HepG2 (cell line): ENCODE results near the gene STARD13. TPM values are rescaled to one million over a fixed set of nuclear protein-coding genes. Genes with fewer than 3 reads are reported as not detected.

Experiments
- CSRNP1 ChIP-seq: sonication (generic); formaldehyde crosslinking; IDR thresholded peaks from 2 replicates; pipeline ENCODE4 v1.8.1; 2023; ENCODE audit warnings: mild to moderate bottlenecking, missing genetic modification reagents
- DPF2 ChIP-seq: sonication (generic); formaldehyde crosslinking; IDR thresholded peaks from 2 replicates; pipeline ENCODE4 v1.4.0; 2020; ENCODE audit warnings: mild to moderate bottlenecking, low read depth, missing genetic modification reagents, borderline replicate concordance
- GFI1 ChIP-seq: sonication (generic); formaldehyde crosslinking; IDR thresholded peaks from 2 replicates; pipeline ENCODE4 v1.5.0; 2020; ENCODE audit warnings: missing genetic modification reagents, mild to moderate bottlenecking, borderline replicate concordance
- KDM1A ChIP-seq: IDR thresholded peaks from 2 replicates; pipeline ENCODE4 v1.6.1; 2016; ENCODE audit warnings: missing compliant biosample characterization
- KLF16 ChIP-seq, 2 experiments: sonication (generic) in 1 of 2; formaldehyde crosslinking in 1 of 2; IDR thresholded peaks; 2 replicates each; pipeline versions ENCODE4 v1.6.1 to v1.8.0; 2016 to 2023; ENCODE audit warnings: missing genetic modification reagents in 2 of 2, missing compliant biosample characterization in 1 of 2
- MAFK ChIP-seq, 2 experiments: IDR thresholded peaks in 1 of 2; conservative IDR thresholded peaks in 1 of 2; 2 replicates each; pipeline ENCODE4 v1.6.1; 2011; ENCODE audit warnings: improper control_type of control experiment in 2 of 2, low read length in 2 of 2
- MYNN ChIP-seq: sonication (generic); formaldehyde crosslinking; IDR thresholded peaks from 2 replicates; pipeline ENCODE4 v1.4.0; 2020; ENCODE audit warnings: mild to moderate bottlenecking, low read depth, missing genetic modification reagents
- NR2F2 ChIP-seq: IDR thresholded peaks from 2 replicates; pipeline ENCODE4 v1.6.1; 2012; ENCODE audit warnings: low read depth, inconsistent platforms, borderline replicate concordance
- NR3C1 ChIP-seq: sonication (generic); formaldehyde crosslinking; IDR thresholded peaks from 2 replicates; pipeline ENCODE4 v1.4.0; 2020; ENCODE audit warnings: missing genetic modification reagents
- RFXAP ChIP-seq: sonication (generic); formaldehyde crosslinking; IDR thresholded peaks from 2 replicates; pipeline ENCODE4 v1.4.0; 2020; ENCODE audit warnings: missing genetic modification reagents, borderline replicate concordance
- RNF2 ChIP-seq: fragments of 450-650 bp; conservative IDR thresholded peaks from 2 replicates; pipeline ENCODE4 v1.6.1; 2016; ENCODE audit warnings: low read depth
- SMAD1 ChIP-seq: sonication (generic); formaldehyde crosslinking; IDR thresholded peaks from 2 replicates; pipeline ENCODE4 v1.4.0; 2020; ENCODE audit warnings: missing genetic modification reagents, low read depth, mild to moderate bottlenecking, borderline replicate concordance
- SMARCC2 ChIP-seq: fragments of 450-650 bp; IDR thresholded peaks from 2 replicates; pipeline ENCODE4 v1.6.1; 2017; ENCODE audit warnings: antibody characterized with exemption, mild to moderate bottlenecking
- ZFP90 ChIP-seq: sonication (generic); formaldehyde crosslinking; IDR thresholded peaks from 2 replicates; pipeline ENCODE4 v1.8.0; 2022; ENCODE audit warnings: missing genetic modification reagents, mild to moderate bottlenecking, inconsistent platforms, borderline replicate concordance
- ZNF138 ChIP-seq: sonication (generic); formaldehyde crosslinking; IDR thresholded peaks from 2 replicates; pipeline ENCODE4 v1.5.0; 2020; ENCODE audit warnings: mild to moderate bottlenecking, low read depth, missing genetic modification reagents
- ZNF33B ChIP-seq: sonication (generic); formaldehyde crosslinking; IDR thresholded peaks from 2 replicates; pipeline ENCODE4 v1.5.1; 2020; ENCODE audit warnings: mild to moderate bottlenecking, missing genetic modification reagents
- ZNF460 ChIP-seq: sonication (generic); formaldehyde crosslinking; IDR thresholded peaks from 2 replicates; pipeline ENCODE4 v1.5.1; 2020; ENCODE audit warnings: missing genetic modification reagents, mild to moderate bottlenecking, borderline replicate concordance
- polyA plus RNA-seq, 8 experiments: library from polyadenylated mRNA; depleted of rRNA in 3 of 8; stranded (reverse) in 7 of 8; unstranded in 1 of 8; fragments of >200 nt; fragmentation: Illumina TruSeq in 4 of 8; extraction: Trizol in 4 of 8; gene quantifications; 2 replicates each; pipeline versions ENCODE4 v1.2.1 to v1.2.3, GENCODE V29; 2011 to 2016; ENCODE audit warnings: low read depth in 4 of 8, missing spikeins in 1 of 8, mixed read lengths in 1 of 8; ENCODE audit not compliant: insufficient read depth in 1 of 8
- total RNA-seq, 5 experiments: library from RNA; depleted of rRNA; stranded (reverse); fragments of >200 nt; fragmentation: Illumina TruSeq; extraction: Trizol; gene quantifications; 2 replicates each; pipeline ENCODE4 v1.2.3, GENCODE V29; 2016; ENCODE audit warnings: low read depth in 1 of 5
- TF ChIP-seq, protein P1 (sequence below), 2 experiments: sonication (generic) in 1 of 2; formaldehyde crosslinking in 1 of 2; IDR thresholded peaks; 2 replicates each; pipeline versions ENCODE4 v1.4.0 to v1.6.1; 2018 to 2020; ENCODE audit warnings: missing genetic modification reagents in 2 of 2, borderline replicate concordance in 1 of 2, low read depth in 1 of 2, mild to moderate bottlenecking in 1 of 2, missing biosample characterization in 1 of 2
- TF ChIP-seq, protein P2 (sequence below): IDR thresholded peaks from 2 replicates; pipeline ENCODE4 v1.6.1; 2016; ENCODE audit warnings: control low read depth
- TF ChIP-seq, protein P3 (sequence below): sonication (generic); formaldehyde crosslinking; IDR thresholded peaks from 2 replicates; pipeline ENCODE4 v1.8.0; 2022; ENCODE audit warnings: low read depth, missing genetic modification reagents
- TF ChIP-seq, protein P4 (sequence below): sonication (generic); formaldehyde crosslinking; IDR thresholded peaks from 2 replicates; pipeline ENCODE4 v1.8.0; 2022; ENCODE audit warnings: missing genetic modification reagents, mild to moderate bottlenecking, inconsistent platforms, borderline replicate concordance

STARD13 gene
- total and polyA plus RNA-seq, 2 of the 13 experiments (the other 11 are each of a cell fraction or from before 2014, with no cell fraction given) = 12.8 to 14.3 TPM

- TF ChIP-seq, protein P1, sequence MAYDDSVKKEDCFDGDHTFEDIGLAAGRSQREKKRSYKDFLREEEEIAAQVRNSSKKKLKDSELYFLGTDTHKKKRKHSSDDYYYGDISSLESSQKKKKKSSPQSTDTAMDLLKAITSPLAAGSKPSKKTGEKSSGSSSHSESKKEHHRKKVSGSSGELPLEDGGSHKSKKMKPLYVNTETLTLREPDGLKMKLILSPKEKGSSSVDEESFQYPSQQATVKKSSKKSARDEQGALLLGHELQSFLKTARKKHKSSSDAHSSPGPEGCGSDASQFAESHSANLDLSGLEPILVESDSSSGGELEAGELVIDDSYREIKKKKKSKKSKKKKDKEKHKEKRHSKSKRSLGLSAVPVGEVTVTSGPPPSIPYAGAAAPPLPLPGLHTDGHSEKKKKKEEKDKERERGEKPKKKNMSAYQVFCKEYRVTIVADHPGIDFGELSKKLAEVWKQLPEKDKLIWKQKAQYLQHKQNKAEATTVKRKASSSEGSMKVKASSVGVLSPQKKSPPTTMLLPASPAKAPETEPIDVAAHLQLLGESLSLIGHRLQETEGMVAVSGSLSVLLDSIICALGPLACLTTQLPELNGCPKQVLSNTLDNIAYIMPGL (CRISPR knock-in tag; IDR thresholded peaks at IDR 0.05; ENCODE audit: borderline replicate concordance in 1 of 2, low read depth in 1 of 2) = no peak
- 0 out of 2 replicates have a peak, but pooled peaks have one; percentile 26 for TF ChIP-seq ZFP90 (CRISPR knock-in tag)
- TF ChIP-seq GFI1 (CRISPR knock-in tag) = peak; percentile 99
- TF ChIP-seq MAFK (conservative IDR thresholded peaks at IDR 0.05 in 1 of 2, IDR thresholded peaks at IDR 0.05 in 1 of 2; ENCODE audit: low read length in 2 of 2) = no peak
- TF ChIP-seq, protein P2, sequence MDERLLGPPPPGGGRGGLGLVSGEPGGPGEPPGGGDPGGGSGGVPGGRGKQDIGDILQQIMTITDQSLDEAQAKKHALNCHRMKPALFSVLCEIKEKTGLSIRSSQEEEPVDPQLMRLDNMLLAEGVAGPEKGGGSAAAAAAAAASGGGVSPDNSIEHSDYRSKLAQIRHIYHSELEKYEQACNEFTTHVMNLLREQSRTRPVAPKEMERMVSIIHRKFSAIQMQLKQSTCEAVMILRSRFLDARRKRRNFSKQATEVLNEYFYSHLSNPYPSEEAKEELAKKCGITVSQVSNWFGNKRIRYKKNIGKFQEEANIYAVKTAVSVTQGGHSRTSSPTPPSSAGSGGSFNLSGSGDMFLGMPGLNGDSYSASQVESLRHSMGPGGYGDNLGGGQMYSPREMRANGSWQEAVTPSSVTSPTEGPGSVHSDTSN (CRISPR knock-in tag) = 0 out of 2 replicates have a peak, but pooled peaks have one; percentile 17
- TF ChIP-seq, protein P3, sequence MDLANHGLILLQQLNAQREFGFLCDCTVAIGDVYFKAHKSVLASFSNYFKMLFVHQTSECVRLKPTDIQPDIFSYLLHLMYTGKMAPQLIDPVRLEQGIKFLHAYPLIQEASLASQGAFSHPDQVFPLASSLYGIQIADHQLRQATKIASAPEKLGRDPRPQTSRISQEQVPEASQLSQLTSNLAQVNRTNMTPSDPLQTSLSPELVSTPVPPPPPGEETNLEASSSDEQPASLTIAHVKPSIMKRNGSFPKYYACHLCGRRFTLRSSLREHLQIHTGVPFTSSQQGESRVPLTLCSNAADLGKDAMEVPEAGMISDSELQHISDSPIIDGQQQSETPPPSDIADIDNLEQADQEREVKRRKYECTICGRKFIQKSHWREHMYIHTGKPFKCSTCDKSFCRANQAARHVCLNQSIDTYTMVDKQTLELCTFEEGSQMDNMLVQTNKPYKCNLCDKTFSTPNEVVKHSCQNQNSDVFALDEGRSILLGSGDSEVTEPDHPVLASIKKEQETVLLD (CRISPR knock-in tag) = no peak
- no peak for TF ChIP-seq RNF2
- no peak for TF ChIP-seq ZNF460 (CRISPR knock-in tag)
- TF ChIP-seq ZNF138 = no peak
- TF ChIP-seq NR2F2 = no peak
- no peak for TF ChIP-seq MYNN (CRISPR knock-in tag)
- no peak for TF ChIP-seq KLF16 (CRISPR knock-in tag; IDR thresholded peaks at IDR 0.05)
- no peak for TF ChIP-seq CSRNP1
- TF ChIP-seq SMARCC2 = no peak
- no peak for TF ChIP-seq NR3C1 (CRISPR knock-in tag)
- no peak for TF ChIP-seq KDM1A
- TF ChIP-seq, protein P4, sequence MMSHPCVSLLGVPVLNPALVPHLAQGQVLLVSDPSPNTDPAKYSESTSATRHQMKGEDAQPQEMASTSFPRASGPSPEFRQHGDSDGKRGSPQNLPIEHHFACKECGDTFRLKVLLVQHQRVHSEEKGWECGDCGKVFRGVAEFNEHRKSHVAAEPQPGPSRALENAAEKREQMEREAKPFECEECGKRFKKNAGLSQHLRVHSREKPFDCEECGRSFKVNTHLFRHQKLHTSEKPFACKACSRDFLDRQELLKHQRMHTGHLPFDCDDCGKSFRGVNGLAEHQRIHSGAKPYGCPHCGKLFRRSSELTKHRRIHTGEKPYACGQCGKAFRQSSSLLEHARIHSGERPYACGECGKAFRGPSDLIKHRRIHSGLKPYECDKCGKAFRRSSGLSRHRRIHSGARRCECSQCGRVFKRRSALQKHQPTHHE = no peak; the same call in 1 of the 2 replicates
- TF ChIP-seq SMAD1 (CRISPR knock-in tag) = no peak
- TF ChIP-seq DPF2 (CRISPR knock-in tag) = no peak
- no peak for TF ChIP-seq RFXAP (CRISPR knock-in tag)
- TF ChIP-seq ZNF33B = no peak
These were observed 56.7 kb downstream of the STARD13 start (continued) for GRCh38 chr13:33228648-33229445.
